ENCODE results near the gene PEX10. TPM values are rescaled to one million over a fixed set of nuclear protein-coding genes. Genes with fewer than 3 reads are reported as not detected.
"Not testable (repeated sequence)": the region's sequence is repeated elsewhere in the genome, so short reads cannot be mapped to it uniquely, and the experiment has no call there.

Gene PEX10
- total RNA-seq, 2 donors from 2014 or later: 35.6 TPM

- Histone ChIP-seq H3K9me3 (ENCODE audit: control insufficient read depth, low read length) (no peaks in the 10 kb centered on the region), H3K27ac (ENCODE audit: low read depth, low read length) (no peak overlapping the region), H3K27me3 (ENCODE audit: control insufficient read depth, insufficient read depth, low read length, poor library complexity, severe bottlenecking) (no peaks in the 10 kb centered on the region), H3K4me1 (ENCODE audit: control insufficient read depth, insufficient read depth, low read length) (no peaks in the 10 kb centered on the region), H3K4me3 (ENCODE audit: low read length) (no peak overlapping the region), H3K36me3 (ENCODE audit: control insufficient read depth, insufficient read depth, low read length) (no peaks in the 10 kb centered on the region), H3K9ac (ENCODE audit: extremely low read depth, low read length, poor library complexity, severe bottlenecking) (no peak overlapping the region)
- Mint-ChIP-seq H3K4me1 (no peaks in the 10 kb centered on the region), H3K9me3 (no peaks in the 10 kb centered on the region), H3K36me3 (ENCODE audit: low read depth) (no peaks in the 10 kb centered on the region), H3K27me3 (ENCODE audit: insufficient read depth) (no peaks in the 10 kb centered on the region), H3K27ac (no peak overlapping the region), H3K4me3 (no peak overlapping the region)
- WGBS, 2 experiments (ENCODE audit: insufficient coverage in 1 of 2, insufficient read length in 1 of 2): 88 to 91% methylated on average over 22 to 23 of the region's 23 CpGs
- TF ChIP-seq CTCF (conservative IDR thresholded peaks at IDR 0.05): peak; percentile 21
- no peak for DNase-seq
Measured at GRCh38 chr1:2459757-2460156, 47.4 kb upstream of the PEX10 start.

- not testable (repeated sequence) for H3K4me3 ChIP-seq (ENCODE audit: low read length); DNase-seq; H3K27ac ChIP-seq (ENCODE audit: low read depth, low read length); H3K27ac Mint-ChIP-seq; H3K4me1 ChIP-seq (ENCODE audit: control insufficient read depth, insufficient read depth, low read length); H3K36me3 Mint-ChIP-seq (ENCODE audit: low read depth); H3K27me3 ChIP-seq (ENCODE audit: control insufficient read depth, insufficient read depth, low read length, poor library complexity, severe bottlenecking); H3K9me3 Mint-ChIP-seq; H3K9ac ChIP-seq (ENCODE audit: extremely low read depth, low read length, poor library complexity, severe bottlenecking); H3K36me3 ChIP-seq (ENCODE audit: control insufficient read depth, insufficient read depth, low read length); H3K27me3 Mint-ChIP-seq (ENCODE audit: insufficient read depth); H3K9me3 ChIP-seq (ENCODE audit: control insufficient read depth, low read length); H3K4me1 Mint-ChIP-seq; H3K4me3 Mint-ChIP-seq
- WGBS, 2 experiments (ENCODE audit: insufficient coverage in 1 of 2, insufficient read length in 1 of 2): 86 to 93% methylated on average over 14 to 16 of the region's 16 CpGs
Measured at GRCh38 chr1:2459102-2459753, 46.9 kb upstream of the PEX10 start.

GRCh38 chr1:2458687-2459086, 46.3 kb upstream of the PEX10 start:
- no peaks in the 10 kb centered on the region for H3K4me1 ChIP-seq (ENCODE audit: control insufficient read depth, insufficient read depth, low read length)
- no peaks in the 10 kb centered on the region for H3K36me3 ChIP-seq (ENCODE audit: control insufficient read depth, insufficient read depth, low read length)
- H3K27ac ChIP-seq (ENCODE audit: low read depth, low read length): no peak overlapping the region
- Mint-ChIP-seq H3K27me3 (ENCODE audit: insufficient read depth) (no peaks in the 10 kb centered on the region), H3K27ac (no peak overlapping the region), H3K36me3 (ENCODE audit: low read depth) (no peaks in the 10 kb centered on the region), H3K4me3 (no peak overlapping the region), H3K9me3 (no peaks in the 10 kb centered on the region), H3K4me1 (no peaks in the 10 kb centered on the region)
- H3K9me3 ChIP-seq (ENCODE audit: control insufficient read depth, low read length): no peaks in the 10 kb centered on the region
- H3K4me3 ChIP-seq (ENCODE audit: low read length): no peak overlapping the region
- 92% methylated on average over 14 to 18 of the region's 18 CpGs for WGBS, 2 experiments (ENCODE audit: insufficient coverage in 1 of 2, insufficient read length in 1 of 2)
- H3K27me3 ChIP-seq (ENCODE audit: control insufficient read depth, insufficient read depth, low read length, poor library complexity, severe bottlenecking): no peaks in the 10 kb centered on the region
- no peak for DNase-seq
- no peak for TF ChIP-seq CTCF (conservative IDR thresholded peaks at IDR 0.05)
- H3K9ac ChIP-seq (ENCODE audit: extremely low read depth, low read length, poor library complexity, severe bottlenecking): no peak overlapping the region

GRCh38 chr1:2457444-2457843, 45.1 kb upstream of the PEX10 start:
- no peak for DNase-seq
- 90 to 92% methylated on average over 14 to 17 of the region's 17 CpGs for WGBS, 2 experiments (ENCODE audit: insufficient coverage in 1 of 2, insufficient read length in 1 of 2)
- no peaks in the 10 kb centered on the region for H3K4me1 ChIP-seq (ENCODE audit: control insufficient read depth, insufficient read depth, low read length)

More at GRCh38 chr1:2457444-2457843, 45.1 kb upstream of the PEX10 start:
- H3K27ac ChIP-seq (ENCODE audit: low read depth, low read length): no peak overlapping the region
- Mint-ChIP-seq H3K27me3 (ENCODE audit: insufficient read depth) (no peaks in the 10 kb centered on the region), H3K27ac (no peak overlapping the region), H3K9me3 (no peaks in the 10 kb centered on the region), H3K4me1 (no peaks in the 10 kb centered on the region), H3K4me3 (no peak overlapping the region), H3K36me3 (ENCODE audit: low read depth) (no peaks in the 10 kb centered on the region)
- no peak overlapping the region for H3K4me3 ChIP-seq (ENCODE audit: low read length)
- H3K36me3 ChIP-seq (ENCODE audit: control insufficient read depth, insufficient read depth, low read length): no peaks in the 10 kb centered on the region
- no peak for TF ChIP-seq CTCF (conservative IDR thresholded peaks at IDR 0.05)
- H3K9ac ChIP-seq (ENCODE audit: extremely low read depth, low read length, poor library complexity, severe bottlenecking): no peak overlapping the region
- no peaks in the 10 kb centered on the region for H3K9me3 ChIP-seq (ENCODE audit: control insufficient read depth, low read length)
- H3K27me3 ChIP-seq (ENCODE audit: control insufficient read depth, insufficient read depth, low read length, poor library complexity, severe bottlenecking): no peaks in the 10 kb centered on the region
